Measurements from ENCODE around the gene OR1Q1. TPM values are rescaled to one million over a fixed set of nuclear protein-coding genes. Genes with fewer than 3 reads are reported as not detected.

Gene OR1Q1
- total RNA-seq, 1 experiment from 2014 or later: not detected

- ChIA-PET CTCF (no interaction called here), POLR2A (no interaction called here)
- H3K27ac Mint-ChIP-seq: no peak within 1 kb of the TSS
- no peak for DNase-seq (ENCODE audit: low spot score)
- H3K4me3 Mint-ChIP-seq: no peak within 1 kb of the TSS
- peaks cover 87% of the 10 kb centered on the region for H3K9me3 Mint-ChIP-seq
- no peak for ATAC-seq
- H3K36me3 Mint-ChIP-seq: peaks cover 31% of the 10 kb centered on the region
- TF ChIP-seq ETV6 (CRISPR knock-in tag; IDR thresholded peaks at IDR 0.05) (no peak), FOXP1 (CRISPR knock-in tag; IDR thresholded peaks at IDR 0.05; ENCODE audit: borderline replicate concordance) (no peak), CREB1 (CRISPR knock-in tag; IDR thresholded peaks at IDR 0.05) (no peak), EMX1 (CRISPR knock-in tag; IDR thresholded peaks at IDR 0.05) (no peak), ZMAT4 (CRISPR knock-in tag; IDR thresholded peaks at IDR 0.05) (no peak), TP53 (CRISPR knock-in tag; IDR thresholded peaks at IDR 0.05) (no peak), MAX (CRISPR knock-in tag; IDR thresholded peaks at IDR 0.05) (no peak), MYBL2 (CRISPR knock-in tag; IDR thresholded peaks at IDR 0.05) (no peak), TEAD4 (CRISPR knock-in tag; IDR thresholded peaks at IDR 0.05) (no peak), HMGXB4 (CRISPR knock-in tag; IDR thresholded peaks at IDR 0.05) (no peak), ESRRA (CRISPR knock-in tag; IDR thresholded peaks at IDR 0.05; ENCODE audit: borderline replicate concordance) (no peak), ATF6 (CRISPR knock-in tag; IDR thresholded peaks at IDR 0.05) (no peak), ZNF263 (CRISPR knock-in tag; IDR thresholded peaks at IDR 0.05; ENCODE audit: low read depth) (no peak), GTF2I (CRISPR knock-in tag; conservative IDR thresholded peaks at IDR 0.05) (no peak), ZNF138 (CRISPR knock-in tag; conservative IDR thresholded peaks at IDR 0.05) (no peak), STAT6 (CRISPR knock-in tag; conservative IDR thresholded peaks at IDR 0.05; ENCODE audit: low read depth) (no peak), SOX15 (CRISPR knock-in tag; IDR thresholded peaks at IDR 0.05) (no peak)
- H3K4me1 Mint-ChIP-seq: no peaks in the 10 kb centered on the region
- peaks cover 42% of the 10 kb centered on the region for H3K27me3 Mint-ChIP-seq (ENCODE audit: low read depth)
Measured at GRCh38 chr9:122661416-122661815, 46.9 kb downstream of the OR1Q1 start, which contains the start of gene OR1L1. Gene OR1L1, plus strand, starts transcription at chr9:122661716. Its CDS starts 0 bp downstream, at chr9:122661716.

Other genes starting within 250 kb of the OR1Q1 start
- 0.89 to 1.1 TPM (median 1.0 TPM) in 3 replicates for gene PTGS1, start 243.7 kb upstream of the OR1Q1 start, total RNA-seq (2021)
- gene OR1J1, start 136.8 kb upstream of the OR1Q1 start, total RNA-seq (2021): not detected in 3 replicates
- gene OR1J2, start 103.9 kb upstream of the OR1Q1 start, total RNA-seq (2021): not detected in 3 replicates
- gene OR1J4, start 95.6 kb upstream of the OR1Q1 start, total RNA-seq (2021): not detected in 3 replicates
- gene OR1N1, start 87.4 kb upstream of the OR1Q1 start, total RNA-seq (2021): not detected in 3 replicates
- not detected in 3 replicates for gene OR1N2, start 61.6 kb upstream of the OR1Q1 start, total RNA-seq (2021)
- not detected in 3 replicates for gene OR1L8, start 31.4 kb upstream of the OR1Q1 start, total RNA-seq (2021)
- gene OR1B1, start 42.9 kb downstream of the OR1Q1 start, total RNA-seq (2021): not detected in 3 replicates
- not detected in 3 replicates for gene OR1L1, start 47.0 kb downstream of the OR1Q1 start, total RNA-seq (2021)
- gene OR1L3, start 60.4 kb downstream of the OR1Q1 start, total RNA-seq (2021): not detected in 3 replicates
- not detected in 3 replicates for gene OR1L4, start 109.3 kb downstream of the OR1Q1 start, total RNA-seq (2021)
- gene OR1L6, start 127.6 kb downstream of the OR1Q1 start, total RNA-seq (2021): not detected in 3 replicates
- not detected in 3 replicates for gene OR5C1, start 174.2 kb downstream of the OR1Q1 start, total RNA-seq (2021)
- gene OR1K1, start 185.4 kb downstream of the OR1Q1 start, total RNA-seq (2021): not detected in 3 replicates
- gene PDCL, start 213.8 kb downstream of the OR1Q1 start, total RNA-seq (2021): 19.4 to 21.7 TPM (median 20.5 TPM) in 3 replicates

All from WTC11 (cell line).